HG03039 (cell line): ENCODE results near the gene ANKRD49.

Experiments
- ATAC-seq: cut with Tn5 transposase; IDR thresholded peaks from one replicate; pipeline ENCODE4 v1.9.1; 2021; ENCODE audit warnings: mild to moderate bottlenecking, moderate library complexity; ENCODE audit not compliant: unreplicated experiment

The ANKRD49 gene, protein sequence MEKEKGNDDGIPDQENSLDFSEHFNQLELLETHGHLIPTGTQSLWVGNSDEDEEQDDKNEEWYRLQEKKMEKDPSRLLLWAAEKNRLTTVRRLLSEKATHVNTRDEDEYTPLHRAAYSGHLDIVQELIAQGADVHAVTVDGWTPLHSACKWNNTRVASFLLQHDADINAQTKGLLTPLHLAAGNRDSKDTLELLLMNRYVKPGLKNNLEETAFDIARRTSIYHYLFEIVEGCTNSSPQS

DNA sequence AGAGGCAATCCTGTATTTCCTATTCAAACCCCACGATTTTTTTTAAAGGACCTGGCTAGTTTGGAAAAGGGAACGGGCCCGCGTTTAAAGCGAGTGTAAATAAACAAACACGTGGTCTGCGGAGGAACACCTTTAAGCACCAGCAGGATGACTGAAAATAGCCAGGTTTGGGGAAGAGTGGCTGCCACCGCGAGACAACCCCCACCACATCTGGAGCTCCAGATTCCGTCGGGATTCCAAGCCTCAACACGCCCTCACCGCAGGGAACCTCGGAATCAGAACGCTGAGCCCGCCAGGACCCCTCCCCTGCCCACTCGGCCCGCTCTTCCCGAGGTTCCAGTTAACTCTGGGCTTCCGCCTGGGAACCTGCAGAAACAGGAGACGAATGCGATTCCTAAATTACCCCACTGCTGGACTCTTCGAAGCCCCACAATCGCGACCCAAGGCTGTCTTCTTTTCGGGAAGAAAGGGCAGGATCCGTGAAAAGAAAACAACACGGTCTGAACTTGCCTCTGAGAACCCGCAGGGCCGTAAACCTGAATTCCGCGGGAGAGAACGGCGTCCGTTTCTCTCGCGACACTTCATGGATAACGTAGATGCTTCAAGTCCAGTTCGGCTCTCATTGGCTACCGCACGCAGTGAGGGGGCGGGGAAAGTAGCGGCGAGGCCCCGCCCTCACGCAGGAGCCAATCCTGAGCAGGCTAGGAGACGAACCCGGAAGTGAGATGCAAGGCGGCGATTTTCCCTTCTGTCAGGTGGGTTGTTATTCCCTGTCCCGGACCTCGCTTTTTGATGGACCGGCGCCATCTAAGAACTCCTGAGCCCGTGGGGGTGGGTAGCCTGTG is at the start of gene ANKRD49, which contains the start of gene MRE11:
Gene ANKRD49, plus strand, starts transcription at position 704 of the 845 bp plus-strand sequence. CDS start 2,710 bp downstream, outside the sequence.
Gene MRE11, minus strand, starts transcription at position 564 of the 845 bp plus-strand sequence. CDS start 1,043 bp downstream, outside the sequence.
- ATAC-seq: peak; percentile 99

DNA sequence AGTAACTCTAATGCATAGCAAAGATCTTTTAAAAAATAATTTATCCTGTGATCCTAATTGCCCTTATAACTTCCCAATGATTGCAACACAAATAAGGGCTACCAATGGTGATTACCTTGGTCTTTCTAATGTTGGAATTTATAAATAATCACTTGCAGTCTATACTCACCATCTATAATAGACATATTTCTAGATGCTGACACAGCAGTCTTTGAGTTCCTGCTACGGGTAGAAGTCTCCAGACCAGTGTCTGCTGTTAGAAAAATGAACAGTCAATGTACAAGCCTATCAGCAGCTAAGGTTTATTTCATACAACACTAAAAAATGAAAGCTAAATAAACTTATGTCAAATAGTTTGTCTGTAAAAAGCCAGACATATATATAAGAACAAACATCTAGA is 48.1 kb upstream of the ANKRD49 start:
- no peak for ATAC-seq

DNA sequence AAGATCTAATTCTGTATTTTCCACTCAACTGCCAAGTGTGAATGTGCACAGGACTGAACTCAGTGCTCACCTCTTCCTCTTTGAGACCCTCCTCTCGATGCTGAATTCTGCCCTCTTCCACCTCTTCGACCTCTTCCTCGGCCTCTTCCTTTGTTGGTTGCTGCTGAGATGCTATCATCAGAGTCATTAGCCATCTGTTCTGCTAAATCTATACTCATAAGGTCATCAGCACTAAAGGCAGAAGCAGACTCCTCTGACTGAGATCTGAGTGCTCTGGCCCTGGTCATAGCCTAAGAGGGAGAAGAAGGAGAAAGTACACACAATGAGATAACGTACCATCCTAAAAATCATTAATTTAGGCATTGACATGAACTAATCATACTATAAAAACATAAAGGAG is 46.6 kb upstream of the ANKRD49 start:
- ATAC-seq: no peak

DNA sequence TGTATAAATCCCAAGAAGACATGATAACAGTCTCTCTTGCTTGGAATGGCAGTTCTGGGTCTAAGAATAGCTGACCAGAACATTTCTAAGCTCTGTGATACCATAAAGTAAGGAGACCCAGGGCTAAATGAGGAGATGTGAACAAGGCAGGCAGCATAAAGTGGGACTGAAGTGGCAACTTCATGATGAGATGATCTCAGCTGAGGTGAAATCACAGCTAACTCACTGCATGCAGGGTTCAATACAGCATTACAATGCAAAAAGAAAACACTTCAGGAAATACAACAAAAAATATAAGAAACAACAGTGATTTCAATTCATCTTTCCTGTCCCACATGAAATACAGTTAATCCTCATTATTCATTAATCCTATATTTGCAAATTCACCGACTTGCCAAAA is 44.8 kb upstream of the ANKRD49 start:
- no peak for ATAC-seq

DNA sequence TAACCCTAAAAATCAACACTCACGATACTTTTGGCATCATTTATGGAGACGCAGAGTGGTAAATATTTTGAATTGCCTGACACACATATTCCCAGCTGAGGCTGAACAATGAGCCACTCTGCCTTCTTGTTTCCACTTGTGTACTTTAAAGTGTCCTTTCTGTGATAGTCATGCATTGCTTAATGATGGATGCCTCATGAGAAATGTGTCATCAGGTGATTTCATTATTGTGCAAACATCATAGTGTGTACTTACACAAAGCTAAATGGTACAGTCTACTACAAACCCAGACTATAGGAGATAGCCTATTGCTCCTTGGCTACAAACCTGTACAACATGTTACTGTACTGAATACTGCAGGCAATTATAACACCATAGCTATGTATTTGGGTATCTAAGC is 44.3 kb upstream of the ANKRD49 start:
- no peak for ATAC-seq

DNA sequence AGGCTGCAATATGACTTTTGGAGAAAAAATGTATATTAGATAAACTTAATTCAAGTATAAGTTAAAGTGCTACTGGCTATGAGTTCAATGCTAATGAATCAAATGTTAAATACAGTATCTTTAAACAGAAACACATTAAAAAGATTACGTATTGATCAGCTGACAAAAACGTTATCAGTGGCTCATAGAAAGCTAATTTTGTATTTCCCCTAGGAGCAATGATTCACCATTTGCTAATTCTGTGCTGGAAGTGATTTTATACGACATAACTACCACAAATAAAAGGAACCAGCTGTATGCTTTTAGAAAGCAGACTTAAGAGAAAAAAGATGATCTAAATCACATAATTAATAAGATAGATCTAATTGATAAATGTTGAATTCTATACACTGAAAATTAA is 43.7 kb upstream of the ANKRD49 start:
- no peak for ATAC-seq

DNA sequence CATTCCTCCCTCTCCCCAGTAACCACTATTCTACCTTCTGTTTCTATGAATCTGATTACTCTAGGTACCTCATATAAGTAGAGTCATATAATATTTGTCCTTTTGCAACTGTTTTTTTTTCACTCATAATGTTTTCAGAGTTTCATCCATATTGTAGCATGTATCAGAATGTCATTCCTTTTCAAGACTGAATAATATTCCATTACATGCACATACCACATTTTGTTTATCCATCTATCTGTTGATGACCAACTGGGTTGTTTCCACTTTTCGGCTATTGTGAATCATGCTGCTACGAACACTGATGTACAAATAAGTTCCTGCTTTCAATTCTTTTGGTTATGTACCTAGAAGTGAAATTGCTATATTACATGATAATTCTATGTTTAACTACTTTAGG is 40.8 kb upstream of the ANKRD49 start:
- no peak for ATAC-seq

DNA sequence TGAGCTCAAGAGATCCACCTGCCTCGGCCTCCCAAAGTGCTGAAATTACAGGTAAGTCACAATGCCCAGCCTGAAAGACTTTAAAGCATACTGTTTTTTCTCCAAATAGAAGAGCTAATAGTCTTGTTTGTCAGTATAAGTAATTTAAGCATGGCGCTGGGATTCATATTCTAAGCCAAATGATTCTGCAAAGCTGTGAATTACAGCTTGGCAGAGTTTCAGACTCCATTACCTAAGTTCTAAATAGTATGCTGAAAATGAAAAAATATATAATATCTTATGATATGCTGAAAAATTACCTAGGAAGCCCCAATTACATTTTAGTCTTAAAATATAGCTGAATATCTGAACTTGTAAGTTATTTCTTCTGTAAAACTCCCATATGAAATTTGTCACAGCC is 39.5 kb upstream of the ANKRD49 start:
- no peak for ATAC-seq

DNA sequence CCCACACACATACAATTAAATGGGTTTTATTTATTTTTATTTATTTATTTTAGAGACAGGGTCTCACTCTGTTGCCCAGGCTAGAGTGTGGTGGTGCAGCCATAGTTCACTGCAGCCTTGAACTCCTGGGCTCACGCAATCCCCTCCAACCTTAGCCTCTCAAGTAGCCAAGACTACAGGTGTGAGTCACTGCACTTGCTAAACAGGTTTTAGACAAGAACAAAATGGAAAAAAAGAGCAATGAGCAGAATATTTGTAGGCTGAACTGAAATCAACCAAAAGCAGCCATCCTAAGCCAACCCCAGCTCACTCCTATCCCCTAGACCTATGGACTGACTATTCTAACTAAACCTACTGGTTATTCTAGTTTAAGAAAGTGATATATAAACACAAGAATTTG is 37.9 kb upstream of the ANKRD49 start:
- no peak for ATAC-seq

DNA sequence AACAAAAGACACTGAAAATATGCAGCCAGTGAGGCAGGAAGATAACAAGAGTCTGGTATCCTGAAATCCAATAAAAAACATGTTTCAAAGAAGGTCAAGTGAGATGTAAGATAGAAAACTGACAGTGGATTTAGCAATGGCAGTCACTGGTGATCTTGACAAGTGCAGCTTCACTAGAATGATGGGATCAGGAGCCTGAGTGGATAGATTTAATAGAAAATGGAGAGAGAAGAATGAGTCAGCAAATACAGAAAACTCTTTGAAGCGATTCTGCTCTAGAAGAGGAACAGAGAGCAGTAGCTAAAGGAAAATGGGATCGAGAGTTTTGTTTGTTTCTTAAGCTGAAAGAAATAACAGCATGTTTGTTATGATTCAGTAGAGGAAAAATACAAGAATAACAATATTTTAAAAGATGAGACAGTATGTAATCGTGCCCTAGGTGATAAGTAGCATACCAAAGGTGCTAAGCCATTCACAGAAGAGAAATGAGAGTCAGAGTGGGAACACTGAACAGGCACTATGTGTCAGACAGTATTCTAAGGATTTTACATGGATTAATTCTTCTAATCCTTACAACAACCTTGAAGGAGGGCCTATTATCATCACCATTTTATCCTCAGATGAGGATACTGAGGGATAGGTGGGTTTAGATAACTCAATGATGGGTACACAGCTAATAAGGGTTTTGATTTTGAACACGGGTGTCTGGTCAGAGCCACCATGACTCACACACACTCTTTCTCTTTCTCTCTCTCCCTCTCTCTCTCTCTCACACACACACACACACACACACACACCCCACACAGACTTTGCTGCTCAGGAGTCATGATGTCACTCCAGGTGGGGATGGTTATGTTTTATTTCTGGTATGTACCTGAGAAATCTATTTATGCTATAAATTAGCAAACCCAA is 36.4 kb upstream of the ANKRD49 start:
- no peak for ATAC-seq

DNA sequence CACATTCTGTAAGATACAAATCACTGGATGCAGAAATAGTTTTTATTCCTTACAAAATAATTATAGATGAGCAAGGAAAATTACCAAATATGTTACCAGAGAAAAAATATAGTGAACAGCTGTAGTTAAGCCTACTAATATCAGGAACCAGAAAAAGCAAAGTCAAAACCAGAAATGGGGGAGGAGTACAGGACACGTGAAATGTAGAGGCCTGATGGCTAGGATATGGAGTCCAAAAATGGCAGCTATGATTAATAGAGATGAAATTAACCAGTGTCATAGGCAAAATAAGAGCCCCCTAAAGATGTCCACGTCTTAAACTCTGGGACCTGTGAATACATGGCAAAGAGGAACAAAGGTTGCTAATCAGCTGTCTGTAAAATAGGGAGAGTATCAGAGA is 34.2 kb upstream of the ANKRD49 start:
- no peak for ATAC-seq

DNA sequence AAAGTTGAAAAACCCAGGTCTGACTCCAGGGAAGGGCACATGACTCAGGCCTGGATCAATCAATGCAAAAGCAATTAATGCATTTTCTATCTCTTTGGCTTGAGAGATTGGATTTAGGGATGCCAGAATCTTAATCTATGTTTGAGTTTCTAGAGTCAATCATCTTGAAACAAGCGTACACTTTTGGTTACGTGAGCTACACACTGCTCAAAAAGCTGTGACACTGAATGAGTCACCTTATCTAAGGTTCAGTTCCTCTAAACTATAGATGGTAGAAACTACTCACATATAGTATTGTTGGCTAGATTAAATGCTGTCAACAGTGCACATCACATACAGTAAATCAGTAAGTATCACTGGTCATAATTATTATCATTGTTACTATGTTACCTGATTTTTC is 24.4 kb upstream of the ANKRD49 start:
- ATAC-seq: peak; percentile 89

DNA sequence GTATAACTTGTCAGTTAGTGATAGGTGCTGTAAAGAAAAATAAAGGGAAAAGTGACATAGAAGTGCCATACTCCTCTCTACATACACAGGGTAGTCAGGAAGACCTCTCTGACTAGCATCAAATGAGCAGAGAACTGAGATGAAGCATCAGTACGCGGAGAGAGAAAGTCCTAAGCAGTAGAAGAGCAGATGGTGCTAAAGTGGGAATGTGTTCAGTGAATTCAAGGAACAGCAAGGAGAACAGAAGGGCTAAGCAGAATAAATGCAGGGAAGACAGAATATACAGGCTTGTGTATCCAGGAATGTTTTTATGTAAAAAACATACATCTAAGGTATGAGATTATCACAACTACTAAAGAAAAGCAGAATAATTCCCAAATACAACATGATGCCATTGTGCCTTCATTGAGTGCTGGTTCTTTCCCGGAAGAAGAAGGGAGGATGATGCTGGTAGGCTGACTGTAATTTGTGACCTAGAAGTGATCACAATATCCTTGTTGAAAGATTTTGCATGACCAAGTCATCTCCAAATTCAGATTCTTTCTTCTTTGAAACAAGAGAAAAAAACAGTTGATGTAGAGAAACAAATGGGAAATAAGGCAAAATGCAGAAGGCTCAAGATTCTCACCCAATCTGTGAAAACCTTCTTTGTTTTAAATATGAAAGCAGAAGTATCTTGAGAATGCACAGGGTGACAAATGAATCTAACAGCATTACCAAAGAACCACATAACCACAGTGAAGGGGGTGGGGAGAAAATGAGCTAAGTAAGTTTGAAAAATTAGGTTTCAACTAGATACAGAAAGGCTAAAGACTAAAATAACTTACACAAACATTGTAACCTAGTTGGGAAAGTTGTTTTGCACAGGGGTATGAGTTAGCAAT is 20.6 kb upstream of the ANKRD49 start:
- peak; percentile 82 for ATAC-seq

DNA sequence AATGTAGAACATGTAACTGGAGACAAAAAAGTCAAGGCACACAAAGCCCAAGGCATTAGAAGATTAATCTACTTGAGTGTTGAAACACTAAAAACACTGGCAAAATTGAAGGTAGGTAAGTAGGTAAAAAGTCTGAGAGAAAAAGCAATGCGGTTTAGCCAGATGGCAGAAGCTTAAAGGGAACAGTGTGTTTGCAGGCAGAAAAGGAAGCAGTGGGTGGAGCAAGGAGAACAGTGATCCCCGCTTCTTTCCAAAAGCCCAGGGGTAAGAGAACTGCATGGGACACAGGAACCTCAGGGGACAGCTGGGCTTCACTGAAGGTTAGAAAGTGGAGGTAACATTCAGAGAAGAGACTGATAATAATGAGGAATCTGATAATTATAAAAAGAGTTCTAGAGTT is 16.2 kb upstream of the ANKRD49 start:
- no peak for ATAC-seq

DNA sequence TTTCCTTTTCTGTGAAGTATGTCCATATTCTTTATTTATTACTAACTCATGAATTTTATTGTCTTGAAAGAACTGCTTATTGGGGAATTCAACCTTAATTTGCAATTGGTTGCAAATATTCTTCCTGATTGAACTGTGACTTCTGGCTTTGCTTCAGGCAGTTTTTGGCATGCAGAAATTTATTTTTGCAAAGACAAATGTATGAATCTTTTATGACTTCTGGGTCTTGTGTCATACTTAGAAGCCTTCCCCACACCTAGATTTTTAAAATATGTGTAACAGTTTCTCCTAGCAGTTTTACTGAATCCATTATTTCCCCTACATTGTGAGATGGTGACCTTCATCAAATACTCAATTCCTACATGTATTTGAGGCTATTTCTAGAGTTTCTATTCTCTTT is 12.4 kb upstream of the ANKRD49 start:
- no peak for ATAC-seq

DNA sequence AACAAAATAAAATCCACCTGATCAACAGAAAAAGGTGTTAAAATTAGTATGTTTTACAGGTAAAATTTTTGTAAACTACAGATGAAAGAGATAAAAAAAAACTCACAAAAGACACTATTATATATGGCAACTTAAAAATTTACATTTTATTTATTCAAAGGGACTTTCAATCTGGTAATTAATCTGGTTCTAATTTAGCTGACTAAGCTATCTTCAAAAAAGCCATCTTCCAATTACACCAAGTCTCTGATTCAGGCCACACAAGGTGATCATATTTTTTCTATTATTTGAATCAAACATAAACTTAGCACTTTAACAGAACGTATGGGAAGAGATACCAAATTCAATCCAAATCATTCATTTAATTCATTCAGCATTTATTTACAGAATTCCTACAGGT is 7.7 kb upstream of the ANKRD49 start:
- no peak for ATAC-seq

DNA sequence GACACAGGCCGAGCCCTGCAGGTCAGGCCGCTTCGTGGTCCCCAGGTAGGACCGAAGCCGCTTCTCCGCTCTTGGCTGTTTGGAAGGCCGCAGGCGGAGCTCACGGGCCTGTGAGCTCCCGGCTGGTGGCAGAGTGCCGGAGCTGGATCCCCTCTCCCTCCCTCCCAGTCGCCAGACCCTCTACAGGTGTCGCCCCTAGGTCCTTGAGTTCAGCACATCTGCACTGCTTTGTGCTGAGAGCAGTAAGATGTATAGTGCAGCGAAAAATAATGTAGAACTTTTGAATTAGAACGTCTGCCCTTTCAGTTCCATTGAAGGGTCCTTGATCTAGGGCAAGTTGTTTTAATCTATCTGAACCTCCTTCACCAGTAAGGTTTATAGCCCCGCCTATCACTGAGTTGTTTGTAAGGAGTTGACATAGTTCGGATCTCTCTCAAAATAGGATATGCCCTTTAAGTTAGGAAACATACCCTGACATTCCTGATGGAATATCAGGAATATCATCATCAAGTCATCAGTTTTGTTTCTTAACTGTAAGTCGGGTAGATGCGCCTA is 419 bp downstream of the ANKRD49 start:
- ATAC-seq: peak; percentile 51

DNA sequence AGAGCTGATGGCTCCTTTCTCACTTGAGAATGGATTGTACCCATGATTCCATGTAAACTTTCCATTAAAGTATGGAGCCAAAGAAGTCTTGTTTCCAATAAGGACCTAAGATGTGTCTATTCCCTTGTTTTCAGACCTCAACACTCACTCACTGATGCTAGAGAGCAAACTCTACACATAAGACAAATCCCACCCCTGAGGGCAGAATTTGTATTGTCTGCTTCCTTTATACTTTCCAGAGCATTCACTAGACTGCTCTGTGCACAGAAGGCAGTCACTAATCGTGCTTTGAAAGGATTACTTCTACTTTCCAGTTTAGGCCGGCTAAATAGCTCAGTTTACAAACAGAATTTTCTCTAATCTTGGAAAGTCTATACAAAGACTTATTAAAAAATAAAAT is 6.4 kb downstream of the ANKRD49 start:
- no peak for ATAC-seq

DNA sequence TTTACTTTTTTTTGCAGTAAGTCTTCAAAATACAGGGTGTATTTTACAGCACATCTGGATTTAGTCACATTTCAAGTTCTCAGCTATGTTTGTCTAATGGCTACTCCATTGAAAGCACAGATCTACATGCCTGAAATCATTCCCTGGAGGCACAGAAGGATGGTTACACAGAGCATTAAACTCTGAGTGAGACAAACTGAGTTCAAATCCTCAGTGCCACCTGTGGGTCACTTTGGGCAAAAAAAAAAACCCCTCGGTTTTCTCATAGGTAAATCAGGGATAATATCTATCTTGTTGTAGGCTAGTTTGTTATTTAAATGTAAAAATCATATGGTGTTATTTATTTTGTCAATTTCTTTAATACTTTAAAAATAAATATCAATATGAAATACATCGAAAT is 7.7 kb downstream of the ANKRD49 start:
- no peak for ATAC-seq

DNA sequence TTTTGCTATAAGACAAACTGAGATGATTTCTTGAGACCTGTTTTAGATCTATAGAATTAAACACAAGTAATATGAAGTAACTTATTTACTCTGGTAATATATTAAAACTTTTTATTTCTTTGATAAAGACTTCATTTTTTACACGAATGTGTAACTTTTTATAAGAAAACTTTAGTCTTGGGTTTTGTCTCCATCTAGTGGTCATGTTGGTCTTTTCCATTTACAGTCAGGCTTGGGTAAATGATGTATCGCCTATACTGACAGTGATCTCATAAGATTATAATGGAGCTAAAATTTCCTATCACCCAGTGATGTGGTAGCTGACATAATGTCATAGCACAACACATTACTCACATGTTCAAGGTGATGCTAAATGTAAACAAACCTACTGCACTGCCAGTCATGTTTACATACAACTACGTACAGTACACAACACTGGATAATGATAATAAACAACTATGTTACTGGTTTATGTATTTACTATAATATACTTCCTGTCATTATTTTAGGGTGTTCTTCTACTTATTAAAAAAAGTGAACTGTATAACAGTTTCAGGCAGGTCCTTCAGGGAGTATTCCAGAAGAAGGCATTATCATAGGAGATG is 11.0 kb downstream of the ANKRD49 start:
- no peak for ATAC-seq
